Cardiac septum (tissue), 1 donor: ENCODE results near the gene CLDN22. TPM values are rescaled to one million over a fixed set of nuclear protein-coding genes. Genes with fewer than 3 reads are reported as not detected.
"Not testable (repeated sequence)": the region's sequence is repeated elsewhere in the genome, so short reads cannot be mapped to it uniquely, and the experiment has no call there.

Experiments used
- DNase-seq: peaks from one replicate; pipeline ENCODE4 v3.0.0-alpha.2; 2020; ENCODE audit warnings: low spot score
- intact Hi-C: fragments of 100-400 bp; cut with DNase I; formaldehyde crosslinking; loops from one replicate; pipeline ENCODE4 v1.14.0; 2022
- total RNA-seq: library from RNA; stranded (reverse); fragmentation: NEBNext Ultra II Directional; extraction: Animal tissue kit (Norgen Biotek cat#: 25700); gene quantifications from one replicate; pipeline ENCODE4 v1.2.1, GENCODE V29; 2021
- donor health status: DM: no; HTN: no; CAD: no.

CLDN22 gene
- total RNA-seq, 1 donor from 2014 or later = not detected

- intact Hi-C loops = no loop called here
- DNase-seq = peak; percentile 36
Observed at GRCh38 chr4:183327827-183328226, 7.8 kb upstream of the CLDN22 start.

- intact Hi-C loops = no loop called here
- DNase-seq = no peak
Observed at GRCh38 chr4:183326853-183327252, 6.8 kb upstream of the CLDN22 start.

- intact Hi-C loops = not testable (repeated sequence)
- DNase-seq = peak; percentile 54
Observed at GRCh38 chr4:183326387-183326786, 6.3 kb upstream of the CLDN22 start.

- intact Hi-C loops = no loop called here
- DNase-seq = peak; percentile 71
Observed at GRCh38 chr4:183324619-183325018, 4.5 kb upstream of the CLDN22 start.

GRCh38 chr4:183324056-183324455 lies 4.0 kb upstream of the CLDN22 start:
- intact Hi-C loops = not testable (repeated sequence)

GRCh38 chr4:183323295-183323694 lies 3.2 kb upstream of the CLDN22 start:
- no peak for DNase-seq
- intact Hi-C loops = no loop called here

More at GRCh38 chr4:183324056-183324455, 4.0 kb upstream of the CLDN22 start:
- not testable (repeated sequence) for DNase-seq

GRCh38 chr4:183322326-183322725 lies 2.2 kb upstream of the CLDN22 start, which contains the start of gene CLDN24:
CLDN24 (minus strand) TSS chr4:183322426; CDS start chr4:183322426, 0 bp downstream.
- intact Hi-C loops = no loop called here
- no peak for DNase-seq

- intact Hi-C loops = no loop called here
- no peak for DNase-seq
Observed at GRCh38 chr4:183321516-183321915, 1.4 kb upstream of the CLDN22 start.

- intact Hi-C loops = no loop called here
- no peak for DNase-seq
Observed at GRCh38 chr4:183321079-183321478, 1.0 kb upstream of the CLDN22 start.

- intact Hi-C loops = no loop called here
- no peak for DNase-seq
Observed at GRCh38 chr4:183318656-183319055, 1.4 kb downstream of the CLDN22 start.

GRCh38 chr4:183314806-183315205 lies 5.3 kb downstream of the CLDN22 start:
- intact Hi-C loops = no loop called here
- DNase-seq = no peak

- DNase-seq = no peak
- intact Hi-C loops = no loop called here
Observed at GRCh38 chr4:183314336-183314735, 5.7 kb downstream of the CLDN22 start.

GRCh38 chr4:183312841-183313240 lies 7.2 kb downstream of the CLDN22 start:
- intact Hi-C loops = no loop called here
- DNase-seq = no peak

GRCh38 chr4:183306811-183307210 lies 13.3 kb downstream of the CLDN22 start:
- intact Hi-C loops = no loop called here
- DNase-seq = no peak

GRCh38 chr4:183304538-183304937 lies 15.5 kb downstream of the CLDN22 start:
- no peak for DNase-seq
- intact Hi-C loops = no loop called here

- no peak for DNase-seq
- intact Hi-C loops = no loop called here
Observed at GRCh38 chr4:183304067-183304466, 16.0 kb downstream of the CLDN22 start.

- intact Hi-C loops = no loop called here
Observed at GRCh38 chr4:183303301-183303700, 16.8 kb downstream of the CLDN22 start.

GRCh38 chr4:183300655-183301054 lies 19.4 kb downstream of the CLDN22 start:
- intact Hi-C loops = no loop called here
- no peak for DNase-seq

More at GRCh38 chr4:183303301-183303700, 16.8 kb downstream of the CLDN22 start:
- no peak for DNase-seq

GRCh38 chr4:183300070-183300469 lies 20.0 kb downstream of the CLDN22 start:
- intact Hi-C loops = no loop called here
- no peak for DNase-seq

- intact Hi-C loops = no loop called here
- DNase-seq = no peak
Observed at GRCh38 chr4:183299464-183299863, 20.6 kb downstream of the CLDN22 start.

GRCh38 chr4:183297675-183298074 lies 22.4 kb downstream of the CLDN22 start:
- intact Hi-C loops = no loop called here
- DNase-seq = no peak

- no peak for DNase-seq
- intact Hi-C loops = no loop called here
Observed at GRCh38 chr4:183295711-183296110, 24.4 kb downstream of the CLDN22 start.
